Body of pancreas (tissue), 4 donors: Measurements from ENCODE around the gene BCL2. TPM values are rescaled to one million over a fixed set of nuclear protein-coding genes. Genes with fewer than 3 reads are reported as not detected.

Experiments
- ATAC-seq: fragments of 150-250 bp; one replicate; pipeline ENCODE4 v1.9.1; 2016
- DNase-seq, 4 donors: peaks; one replicate each; pipeline ENCODE4 v3.0.0-alpha.2; 2019
- H3K27ac ChIP-seq, 4 donors: fragments of 200-600 bp; sonication (generic); 1 replicate in 3 of 4; 2 replicates in 1 of 4; pipeline versions ENCODE4 v1.5.1 to v1.6.1; 2016 to 2019; ENCODE audit warnings: mild to moderate bottlenecking in 1 of 4, mixed read lengths in 1 of 4, moderate library complexity in 1 of 4
- H3K27me3 ChIP-seq, 2 donors: fragments of 200-600 bp; sonication (generic); one replicate each; pipeline ENCODE4 v1.6.0; 2016; ENCODE audit warnings: mild to moderate bottlenecking in 1 of 2
- H3K36me3 ChIP-seq, 2 donors: fragments of 200-600 bp; sonication (generic); replicated peaks in 1 of 2; 2 replicates each; pipeline ENCODE4 v1.5.1; 2016; ENCODE audit warnings: low read depth in 2 of 2; ENCODE audit not compliant: insufficient read depth in 1 of 2
- H3K4me1 ChIP-seq: fragments of 200-600 bp; sonication (generic); one replicate; pipeline ENCODE4 v1.6.0; 2016
- H3K4me3 ChIP-seq, 2 donors: fragments of 200-600 bp; sonication (generic); 1 replicate in 1 of 2; 2 replicates in 1 of 2; pipeline ENCODE4 v1.5.1; 2016 to 2019
- H3K9me3 ChIP-seq, 3 donors: fragments of 200-600 bp; sonication (generic); 1 replicate in 2 of 3; 2 replicates in 1 of 3; pipeline ENCODE4 v1.5.1; 2016
- CTCF ChIP-seq, 7 experiments: fragments of 450-650 bp in 4 of 7; fragments of 200-600 bp in 3 of 7; sonication (generic) in 3 of 7; IDR thresholded peaks; one replicate each; pipeline ENCODE4 v1.5.1; 2016 to 2019; ENCODE audit warnings: antibody characterized with exemption in 7 of 7
- POLR2A ChIP-seq, 3 donors: fragments of 450-650 bp; IDR thresholded peaks; one replicate each; pipeline ENCODE4 v1.6.1; 2016; ENCODE audit warnings: antibody characterized with exemption in 3 of 3, mild to moderate bottlenecking in 2 of 3
- WGBS, 2 donors: methylation state at CpG; one replicate each; pipeline ENCODE4 v1.1.5; 2017; 5-methylcytosine and 5-hydroxymethylcytosine counted together
- intact Hi-C: fragments of 100-400 bp; cut with DNase I; formaldehyde crosslinking; loops from one replicate; pipeline ENCODE4 v1.15.1; 2023
- total RNA-seq, 2 donors: library from RNA; depleted of rRNA; stranded (reverse); fragments of >200 nt; gene quantifications; one replicate each; pipeline ENCODE4 v1.1.0, GENCODE V29; 2016

The BCL2 gene
- total RNA-seq, 2 donors from 2014 or later: 10.1 to 18.5 TPM

- Histone ChIP-seq H3K27me3 (no peaks in the 10 kb centered on the region), H3K4me1 (peaks cover 26% of the 10 kb centered on the region), H3K27ac (no peak overlapping the region), H3K4me3 (no peak overlapping the region), H3K36me3 (no peaks in the 10 kb centered on the region), H3K9me3 (no peaks in the 10 kb centered on the region)
- intact Hi-C loops: no loop called here
- ATAC-seq (no peak), DNase-seq (no peak)
- TF ChIP-seq POLR2A (IDR thresholded peaks at IDR 0.05) (no peak), CTCF (IDR thresholded peaks at IDR 0.05) (no peak)
- WGBS, 2 donors: 51 to 67% methylated on average over 3 of the region's 3 CpGs
Measured at GRCh38 chr18:63234841-63235240, 84.7 kb downstream of the BCL2 start.

GRCh38 chr18:63234432-63234831 is 85.1 kb downstream of the BCL2 start:
- Histone ChIP-seq H3K9me3 (no peaks in the 10 kb centered on the region), H3K36me3 (no peaks in the 10 kb centered on the region), H3K27ac (no peak overlapping the region), H3K4me3 (no peak overlapping the region), H3K4me1 (peaks cover 29% of the 10 kb centered on the region), H3K27me3 (no peaks in the 10 kb centered on the region)
- intact Hi-C loops: no loop called here
- TF ChIP-seq POLR2A (IDR thresholded peaks at IDR 0.05) (no peak), CTCF (IDR thresholded peaks at IDR 0.05) (no peak)
- 93 to 94% methylated on average over 4 to 5 of the region's 5 CpGs for WGBS, 2 donors
- DNase-seq: no peak
- ATAC-seq: no peak

GRCh38 chr18:63233334-63233733 is 86.2 kb downstream of the BCL2 start:
- Histone ChIP-seq H3K36me3 (no peaks in the 10 kb centered on the region), H3K4me1 (peaks cover 19% of the 10 kb centered on the region), H3K4me3 (no peak overlapping the region), H3K27ac (no peak overlapping the region), H3K27me3 (no peaks in the 10 kb centered on the region), H3K9me3 (no peaks in the 10 kb centered on the region)
- intact Hi-C loops: no loop called here
- no peak for TF ChIP-seq POLR2A (IDR thresholded peaks at IDR 0.05)
- TF ChIP-seq CTCF (IDR thresholded peaks at IDR 0.05): no peak
- DNase-seq (no peak), ATAC-seq (no peak)
- WGBS, 2 donors: 66 to 75% methylated on average over 9 of the region's 9 CpGs

GRCh38 chr18:63232826-63233225 is 86.7 kb downstream of the BCL2 start:
- DNase-seq (no peak), ATAC-seq (no peak)
- Histone ChIP-seq H3K4me1 (peaks cover 14% of the 10 kb centered on the region), H3K27ac (no peak overlapping the region), H3K36me3 (no peaks in the 10 kb centered on the region), H3K27me3 (no peaks in the 10 kb centered on the region), H3K9me3 (no peaks in the 10 kb centered on the region), H3K4me3 (no peak overlapping the region)
- 57 to 75% methylated on average over 2 of the region's 2 CpGs for WGBS, 2 donors
- TF ChIP-seq POLR2A (IDR thresholded peaks at IDR 0.05) (no peak), CTCF (IDR thresholded peaks at IDR 0.05) (no peak)
- intact Hi-C loops: no loop called here

- H3K27ac ChIP-seq: no peak overlapping the region
- no peak overlapping the region for H3K4me3 ChIP-seq
- TF ChIP-seq CTCF (IDR thresholded peaks at IDR 0.05) (no peak), POLR2A (IDR thresholded peaks at IDR 0.05) (no peak)
- intact Hi-C loops: no loop called here
- H3K27me3 ChIP-seq: no peaks in the 10 kb centered on the region
- no peaks in the 10 kb centered on the region for H3K9me3 ChIP-seq
- no peaks in the 10 kb centered on the region for H3K36me3 ChIP-seq
- H3K4me1 ChIP-seq: peaks cover 5% of the 10 kb centered on the region
- ATAC-seq (no peak), DNase-seq (no peak)
Measured at GRCh38 chr18:63229971-63230370, 89.6 kb downstream of the BCL2 start.
